Measurements from ENCODE around the gene TAS2R41.
"Not testable (repeated sequence)": the region's sequence is repeated elsewhere in the genome, so short reads cannot be mapped to it uniquely, and the experiment has no call there.

TAS2R41 gene

DNA sequence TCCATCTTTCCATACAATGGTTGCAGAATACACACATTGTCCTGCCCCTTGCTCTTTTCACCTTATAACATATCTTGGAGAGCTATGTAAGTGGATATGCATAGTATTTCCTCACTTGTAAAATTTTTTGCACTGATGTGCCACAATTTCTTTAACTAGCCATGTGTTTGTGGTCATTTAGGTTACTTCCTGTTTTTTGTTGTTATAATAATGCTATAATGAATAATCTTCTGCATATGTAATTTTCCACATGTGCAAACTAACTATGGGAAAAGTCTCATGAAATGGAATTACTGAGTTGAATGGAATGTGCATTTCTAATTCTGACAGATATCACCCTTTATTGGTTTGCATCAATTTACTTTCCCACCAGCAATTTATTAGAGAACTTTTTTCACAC, 2.8 kb downstream of the TAS2R41 start:
- DNase-seq (ENCODE audit: low read depth): peak; percentile 15
- H3K4me3 ChIP-seq (ENCODE audit: control insufficient read depth, low read depth, low read length): no peak overlapping the region
- TF ChIP-seq, protein P1, sequence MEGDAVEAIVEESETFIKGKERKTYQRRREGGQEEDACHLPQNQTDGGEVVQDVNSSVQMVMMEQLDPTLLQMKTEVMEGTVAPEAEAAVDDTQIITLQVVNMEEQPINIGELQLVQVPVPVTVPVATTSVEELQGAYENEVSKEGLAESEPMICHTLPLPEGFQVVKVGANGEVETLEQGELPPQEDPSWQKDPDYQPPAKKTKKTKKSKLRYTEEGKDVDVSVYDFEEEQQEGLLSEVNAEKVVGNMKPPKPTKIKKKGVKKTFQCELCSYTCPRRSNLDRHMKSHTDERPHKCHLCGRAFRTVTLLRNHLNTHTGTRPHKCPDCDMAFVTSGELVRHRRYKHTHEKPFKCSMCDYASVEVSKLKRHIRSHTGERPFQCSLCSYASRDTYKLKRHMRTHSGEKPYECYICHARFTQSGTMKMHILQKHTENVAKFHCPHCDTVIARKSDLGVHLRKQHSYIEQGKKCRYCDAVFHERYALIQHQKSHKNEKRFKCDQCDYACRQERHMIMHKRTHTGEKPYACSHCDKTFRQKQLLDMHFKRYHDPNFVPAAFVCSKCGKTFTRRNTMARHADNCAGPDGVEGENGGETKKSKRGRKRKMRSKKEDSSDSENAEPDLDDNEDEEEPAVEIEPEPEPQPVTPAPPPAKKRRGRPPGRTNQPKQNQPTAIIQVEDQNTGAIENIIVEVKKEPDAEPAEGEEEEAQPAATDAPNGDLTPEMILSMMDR (conservative IDR thresholded peaks at IDR 0.05; ENCODE audit: control insufficient read depth, insufficient read depth, low read depth, low read length): no peak

GRCh38 chr7:143484119-143484518, 6.4 kb downstream of the TAS2R41 start:
- TF ChIP-seq, protein P1 (conservative IDR thresholded peaks at IDR 0.05; ENCODE audit: control insufficient read depth, insufficient read depth, low read depth, low read length): no peak
- peak; percentile 14 for DNase-seq (ENCODE audit: low read depth)
- no peak overlapping the region for H3K4me3 ChIP-seq (ENCODE audit: control insufficient read depth, low read depth, low read length)

- TF ChIP-seq, protein P1 (conservative IDR thresholded peaks at IDR 0.05; ENCODE audit: control insufficient read depth, insufficient read depth, low read depth, low read length): no peak
- no peak overlapping the region for H3K4me3 ChIP-seq (ENCODE audit: control insufficient read depth, low read depth, low read length)
- DNase-seq (ENCODE audit: low read depth): no peak
These were observed 7.4 kb downstream of the TAS2R41 start for GRCh38 chr7:143485094-143485493.

GRCh38 chr7:143485500-143485899, 7.8 kb downstream of the TAS2R41 start:
- DNase-seq (ENCODE audit: low read depth): peak; percentile 64
- TF ChIP-seq, protein P1 (conservative IDR thresholded peaks at IDR 0.05; ENCODE audit: control insufficient read depth, insufficient read depth, low read depth, low read length): no peak
- no peak overlapping the region for H3K4me3 ChIP-seq (ENCODE audit: control insufficient read depth, low read depth, low read length)

DNA sequence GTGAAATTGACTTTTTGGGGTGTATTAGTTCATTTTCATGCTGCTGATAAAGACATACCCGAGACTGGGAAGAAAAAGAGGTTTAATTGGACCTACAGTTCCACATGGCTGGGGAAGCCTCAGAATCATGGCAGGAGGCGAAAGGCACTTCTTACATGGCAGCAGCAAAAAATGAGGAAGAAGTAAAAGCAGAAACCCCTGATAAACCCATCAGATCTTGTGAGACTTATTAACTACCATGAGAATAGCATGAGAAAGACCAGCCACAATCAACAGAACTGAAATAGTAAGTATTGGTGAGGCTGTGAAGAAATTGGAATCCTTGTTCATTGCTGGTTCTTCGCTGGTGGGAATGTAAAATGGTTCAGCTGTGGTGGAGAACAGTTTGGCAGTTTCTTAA, 8.6 kb downstream of the TAS2R41 start:
- not testable (repeated sequence) for H3K4me3 ChIP-seq (ENCODE audit: control insufficient read depth, low read depth, low read length); DNase-seq (ENCODE audit: low read depth)

GRCh38 chr7:143487061-143487460, 9.4 kb downstream of the TAS2R41 start:
- TF ChIP-seq, protein P1 (conservative IDR thresholded peaks at IDR 0.05; ENCODE audit: control insufficient read depth, insufficient read depth, low read depth, low read length): no peak
- no peak overlapping the region for H3K4me3 ChIP-seq (ENCODE audit: control insufficient read depth, low read depth, low read length)
- no peak for DNase-seq (ENCODE audit: low read depth)

- TF ChIP-seq, protein P1 (conservative IDR thresholded peaks at IDR 0.05; ENCODE audit: control insufficient read depth, insufficient read depth, low read depth, low read length): no peak
- H3K4me3 ChIP-seq (ENCODE audit: control insufficient read depth, low read depth, low read length): no peak overlapping the region
- peak; percentile 73 for DNase-seq (ENCODE audit: low read depth)
These were observed 9.9 kb downstream of the TAS2R41 start for GRCh38 chr7:143487566-143487965.

Measured in fibroblast of mammary gland (primary cell).